OCI-M2 (cell line): Measurements from ENCODE around the gene ACKR3.

ENCODE experiments used
- DNase-seq: peaks from one replicate; lab custom pipeline; 2025; ENCODE audit not compliant: unreplicated experiment; lab: John Stamatoyannopoulos, UW

The ACKR3 gene

GRCh38 chr2:236607471-236608187 lies 38.0 kb downstream of the ACKR3 start:
- no peak for DNase-seq

GRCh38 chr2:236608188-236608525 lies 38.5 kb downstream of the ACKR3 start:
- no peak for DNase-seq

- DNase-seq: no peak
These were observed 39.1 kb downstream of the ACKR3 start for GRCh38 chr2:236608710-236609109.

- no peak for DNase-seq
These were observed 41.6 kb downstream of the ACKR3 start for GRCh38 chr2:236610991-236611821.

- no peak for DNase-seq
These were observed 43.1 kb downstream of the ACKR3 start for GRCh38 chr2:236612737-236613136.

- DNase-seq: no peak
These were observed 44.0 kb downstream of the ACKR3 start for GRCh38 chr2:236613612-236614011.

GRCh38 chr2:236614551-236614950 lies 44.9 kb downstream of the ACKR3 start:
- DNase-seq: no peak

GRCh38 chr2:236616031-236616430 lies 46.4 kb downstream of the ACKR3 start:
- DNase-seq: no peak

GRCh38 chr2:236616624-236617023 lies 47.0 kb downstream of the ACKR3 start:
- no peak for DNase-seq

- no peak for DNase-seq
These were observed 47.7 kb downstream of the ACKR3 start for GRCh38 chr2:236617221-236617737.

GRCh38 chr2:236617796-236618195 lies 48.2 kb downstream of the ACKR3 start:
- no peak for DNase-seq

- no peak for DNase-seq
These were observed 48.7 kb downstream of the ACKR3 start for GRCh38 chr2:236618370-236618769.

GRCh38 chr2:236619910-236620612 lies 50.4 kb downstream of the ACKR3 start:
- DNase-seq: no peak

GRCh38 chr2:236621786-236622185 lies 52.2 kb downstream of the ACKR3 start:
- no peak for DNase-seq

GRCh38 chr2:236622201-236622600 lies 52.6 kb downstream of the ACKR3 start:
- no peak for DNase-seq

GRCh38 chr2:236622660-236623059 lies 53.0 kb downstream of the ACKR3 start:
- no peak for DNase-seq

GRCh38 chr2:236623816-236624215 lies 54.2 kb downstream of the ACKR3 start:
- DNase-seq: no peak

GRCh38 chr2:236625156-236625690 lies 55.6 kb downstream of the ACKR3 start:
- no peak for DNase-seq

GRCh38 chr2:236626391-236627150 lies 56.9 kb downstream of the ACKR3 start:
- no peak for DNase-seq

GRCh38 chr2:236627193-236627592 lies 57.6 kb downstream of the ACKR3 start:
- DNase-seq: no peak

GRCh38 chr2:236627841-236628240 lies 58.2 kb downstream of the ACKR3 start:
- no peak for DNase-seq
